GM12878 (cell line): ENCODE data around the gene POLA1. TPM values are rescaled to one million over a fixed set of nuclear protein-coding genes. Genes with fewer than 3 reads are reported as not detected.

Source experiments
- ATAC-seq: fragments of 200-7000 bp; cut with Tn5 transposase; 3 replicates; pipeline ENCODE4 v1.9.1; 2020; ENCODE audit warnings: mild to moderate bottlenecking, moderate library complexity
- BruUV-seq: library from RNA; stranded (reverse); fragments of 400-500 nt; replicated peaks from 2 replicates; lab custom pipeline; 2021; lab: Mats Ljungman, UMichigan
- CTCF ChIA-PET: fragments of 300-600 bp; sonication (Branson Sonifier 250); formaldehyde crosslinking; extraction: SDS; loops from one replicate; lab custom pipeline; 2021; ENCODE audit warnings: inconsistent platforms; lab: Yijun Ruan, JAX
- POLR2A ChIA-PET: fragments of 350-600 bp; formaldehyde crosslinking; extraction: SDS; loops from one replicate; lab custom pipeline; 2021; ENCODE audit warnings: inconsistent platforms; lab: Charles Lee
- RAD21 ChIA-PET: fragments of 300-600 bp; sonication (Branson Sonifier 250); formaldehyde crosslinking; loops from one replicate; lab custom pipeline; 2023; ENCODE audit warnings: antibody characterized with exemption; ENCODE audit not compliant: unreplicated experiment; lab: Charles Lee
- SMC1A ChIA-PET: fragments of 300-600 bp; sonication (Branson Sonifier 250); formaldehyde crosslinking; loops from one replicate; lab custom pipeline; 2023; ENCODE audit not compliant: unreplicated experiment, uncharacterized antibody; lab: Charles Lee
- DNase-seq: peaks from one replicate; pipeline ENCODE4 v3.0.0-alpha.2; 2011; ENCODE audit warnings: low read depth, low spot score
- FAIRE-seq: peaks from 3 replicates; lab custom pipeline; 2011; peaks lifted over from hg19 to GRCh38; lab: Jason Lieb, UNC
- H2AFZ ChIP-seq: 2 replicates; pipeline ENCODE4 v1.6.0; 2011; ENCODE audit warnings: low read depth, low read length, control low read depth; ENCODE audit not compliant: control insufficient read depth
- H3K27ac ChIP-seq: 2 replicates; pipeline ENCODE4 v1.5.1; 2011; ENCODE audit warnings: control low read depth; ENCODE audit not compliant: control insufficient read depth, insufficient read depth
- H3K27me3 ChIP-seq, 2 experiments: replicated peaks in 1 of 2; 2 replicates each; pipeline versions ENCODE4 v1.6.0 to v1.6.1; 2011; ENCODE audit warnings: low read length in 1 of 2; ENCODE audit not compliant: control insufficient read depth in 2 of 2, insufficient read depth in 2 of 2
- H3K36me3 ChIP-seq, 2 experiments: 2 replicates each; pipeline ENCODE4 v1.5.1; 2011; ENCODE audit warnings: low read length in 1 of 2; ENCODE audit not compliant: control insufficient read depth in 2 of 2, insufficient read depth in 2 of 2
- H3K4me1 ChIP-seq: 2 replicates; pipeline ENCODE4 v1.6.1; 2011; ENCODE audit warnings: mild to moderate bottlenecking, low read length, moderate library complexity, mixed read lengths; ENCODE audit not compliant: control insufficient read depth, insufficient read depth
- H3K4me2 ChIP-seq: 2 replicates; pipeline ENCODE4 v1.6.0; 2011; ENCODE audit warnings: control low read depth; ENCODE audit not compliant: control insufficient read depth, insufficient read depth
- H3K4me3 ChIP-seq: fragments of 200-600 bp; sonication (generic); 2 replicates; pipeline ENCODE4 v1.5.1; 2016
- H3K79me2 ChIP-seq: 2 replicates; pipeline ENCODE4 v1.6.0; 2011; ENCODE audit warnings: low read length; ENCODE audit not compliant: control insufficient read depth, insufficient read depth
- H3K9ac ChIP-seq: 2 replicates; pipeline ENCODE4 v1.8.0; 2011; ENCODE audit warnings: low read length, control low read depth, mixed read lengths; ENCODE audit not compliant: control insufficient read depth, insufficient read depth
- H3K9me3 ChIP-seq: replicated peaks from 3 replicates; pipeline ENCODE4 v1.5.1; 2011; ENCODE audit warnings: mild to moderate bottlenecking, low read length; ENCODE audit not compliant: control insufficient read depth, insufficient read depth
- H4K20me1 ChIP-seq: 2 replicates; pipeline ENCODE4 v1.6.0; 2011; ENCODE audit not compliant: control insufficient read depth, insufficient read depth
- ASH2L ChIP-seq: fragments of 300-600, 200-600 bp; sonication (generic); IDR thresholded peaks from 2 replicates; pipeline ENCODE4 v1.6.1; 2017; ENCODE audit warnings: low read depth, mild to moderate bottlenecking, borderline replicate concordance
- BCLAF1 ChIP-seq: fragments of 450-650 bp; IDR thresholded peaks from 2 replicates; pipeline ENCODE4 v1.6.1; 2017; ENCODE audit warnings: antibody characterized with exemption, mild to moderate bottlenecking, moderate library complexity
- CHD2 ChIP-seq: IDR thresholded peaks from 2 replicates; pipeline ENCODE4 v1.6.1; 2011; ENCODE audit warnings: low read depth, low read length, improper control_type of control experiment, borderline replicate concordance
- E2F4 ChIP-seq: IDR thresholded peaks from 2 replicates; pipeline ENCODE4 v1.6.1; 2012; ENCODE audit warnings: low read depth, low read length, improper control_type of control experiment
- EP300 ChIP-seq, 2 experiments: fragments of 150-350 bp in 1 of 2; IDR thresholded peaks; 2 replicates each; pipeline ENCODE4 v1.6.1; 2011 to 2012; ENCODE audit warnings: low read depth in 2 of 2, low read length in 2 of 2, borderline replicate concordance in 1 of 2, improper control_type of control experiment in 1 of 2, inconsistent platforms in 1 of 2; ENCODE audit not compliant: control insufficient read depth in 1 of 2
- EZH2 ChIP-seq: IDR thresholded peaks from 2 replicates; pipeline ENCODE4 v1.6.1; 2012; ENCODE audit warnings: low read depth, mild to moderate bottlenecking, control low read depth, inconsistent platforms, low read length, borderline replicate concordance; ENCODE audit not compliant: control insufficient read depth
- MYC ChIP-seq: IDR thresholded peaks from 2 replicates; pipeline ENCODE4 v1.6.1; 2011; ENCODE audit warnings: mild to moderate bottlenecking, low read length, moderate library complexity, inconsistent platforms; ENCODE audit not compliant: insufficient read depth, insufficient replicate concordance, insufficient read length, severe bottlenecking
- NFYB ChIP-seq: IDR thresholded peaks from 2 replicates; pipeline ENCODE4 v1.6.1; 2011; ENCODE audit warnings: low read depth, mild to moderate bottlenecking, low read length, improper control_type of control experiment, moderate library complexity; ENCODE audit not compliant: insufficient read depth
- PBX3 ChIP-seq: IDR thresholded peaks from 2 replicates; pipeline ENCODE4 v1.6.1; 2011; ENCODE audit warnings: mild to moderate bottlenecking, low read depth, low read length, moderate library complexity; ENCODE audit not compliant: insufficient replicate concordance
- RB1 ChIP-seq: fragments of 450-650 bp; formaldehyde crosslinking; IDR thresholded peaks from 2 replicates; pipeline ENCODE4 v1.6.1; 2017; ENCODE audit warnings: mild to moderate bottlenecking, borderline replicate concordance
- REST ChIP-seq: IDR thresholded peaks from 2 replicates; pipeline ENCODE4 v1.6.1; 2012; ENCODE audit warnings: mild to moderate bottlenecking, low read depth, low read length
- SMAD1 ChIP-seq: fragments of 450-650 bp; IDR thresholded peaks from 2 replicates; pipeline ENCODE4 v1.6.1; 2018; ENCODE audit warnings: mild to moderate bottlenecking, low read depth; ENCODE audit not compliant: partially characterized antibody
- TCF3 ChIP-seq: IDR thresholded peaks from 2 replicates; pipeline ENCODE4 v1.6.1; 2012; ENCODE audit warnings: low read depth, mild to moderate bottlenecking, low read length, borderline replicate concordance; ENCODE audit not compliant: insufficient read depth
- ZNF24 ChIP-seq: fragments of 450-650 bp; IDR thresholded peaks from 2 replicates; pipeline ENCODE4 v1.6.1; 2017; ENCODE audit warnings: antibody characterized with exemption, mild to moderate bottlenecking
- ZNF274 ChIP-seq: IDR thresholded peaks from one replicate; pipeline ENCODE4 v1.8.0; 2011; ENCODE audit not compliant: insufficient read length, insufficient read depth
- WGBS: methylation state at CpG from one replicate; pipeline ENCODE4 v1.1.6; 2016; ENCODE audit warnings: low lambda C conversion rate; ENCODE audit not compliant: insufficient replicate concordance, insufficient coverage; ENCODE audit errors: missing lambda C conversion rate; 5-methylcytosine and 5-hydroxymethylcytosine counted together
- in situ Hi-C: fragments of 300-500 bp; cut with MboI; formaldehyde crosslinking; loops from 9 replicates; pipeline ENCODE4 v1.14.3; 2018; ENCODE audit warnings: mixed read lengths
- intact Hi-C: fragments of 100-400 bp; cut with micrococcal nuclease; formaldehyde crosslinking; loops from one replicate; pipeline ENCODE4 v1.14.2; 2022; ENCODE audit not compliant: unreplicated experiment
- polyA plus RNA-seq, 11 experiments: library from polyadenylated mRNA; depleted of rRNA in 4 of 11; unstranded in 6 of 11; stranded (reverse) in 5 of 11; fragments of >200 nt; fragmentation: Nextera tagmentation in 4 of 11; fragmentation: Illumina TruSeq in 1 of 11; extraction: Ambion mirVana in 4 of 11; extraction: Trizol in 1 of 11; gene quantifications; 1 replicate in 1 of 11; 2 replicates in 10 of 11; pipeline versions ENCODE4 v1.2.1 to v1.2.3, GENCODE V29; 2011 to 2016; ENCODE audit warnings: inconsistent platforms in 2 of 11, missing spikeins in 2 of 11, low read depth in 1 of 11
- total RNA-seq, 4 experiments: library from RNA; depleted of rRNA in 3 of 4; stranded (reverse); fragments of >200 nt in 3 of 4; fragmentation: Illumina TruSeq in 1 of 4; extraction: Trizol in 1 of 4; gene quantifications; 2 replicates each; pipeline versions ENCODE4 v1.2.1 to v1.2.3, GENCODE V29; 2013 to 2021

Gene POLA1
- total and polyA plus RNA-seq, 10 of the 15 experiments (the other 5 are each of a cell fraction or from before 2014, with no cell fraction given), result 6.5 to 34.7 (median 24.8) TPM

- WGBS, result 35% methylated on average over 3 of the region's 3 CpGs
- ATAC-seq, result no peak
- no peaks in the 10 kb centered on the region for H3K79me2 ChIP-seq
- no peak overlapping the region for H3K4me3 ChIP-seq
- in situ Hi-C loops, result no loop called here
- no peak overlapping the region for H3K27ac ChIP-seq
- no peak for DNase-seq
- CTCF ChIA-PET, result no interaction called here
- POLR2A ChIA-PET, result no interaction called here
- no peak for FAIRE-seq
- SMC1A ChIA-PET, result interaction anchor here (0.9 kb wide), 1 partner anchor 12 kb away, joined by 3 read pairs; no protein-coding TSS in a partner anchor
- no peaks in the 10 kb centered on the region for H3K36me3 ChIP-seq
- RAD21 ChIA-PET, result no interaction called here
- BruUV-seq, result no TSS peak
- H3K9me3 ChIP-seq, result no peaks in the 10 kb centered on the region
- no peaks in the 10 kb centered on the region for H4K20me1 ChIP-seq
- no peaks in the 10 kb centered on the region for H3K27me3 ChIP-seq
- H3K9ac ChIP-seq, result no peak overlapping the region
- H3K4me1 ChIP-seq, result no peaks in the 10 kb centered on the region
- H3K4me2 ChIP-seq, result no peak overlapping the region
- no peak overlapping the region for H2AFZ ChIP-seq
- intact Hi-C loops, result no loop called here
- TF ChIP-seq NFYB (no peak), MYC (no peak), EZH2 (no peak), TCF3 (no peak), RB1 (no peak), CHD2 (no peak), BCLAF1 (no peak), ZNF274 (no peak), REST (no peak), ZNF24 (no peak), PBX3 (no peak), EP300 (IDR thresholded peaks at IDR 0.05; ENCODE audit: borderline replicate concordance in 1 of 2, control insufficient read depth in 1 of 2, low read depth in 2 of 2, low read length in 2 of 2) (no peak), E2F4 (no peak), ASH2L (no peak), SMAD1 (no peak)
These were observed 96.4 kb downstream of the POLA1 start for GRCh38 chrX:24790166-24790565.
